ENCODE results near the gene DLX5. TPM values are rescaled to one million over a fixed set of nuclear protein-coding genes. Genes with fewer than 3 reads are reported as not detected.
A peak's percentile ranks its signal among the peaks of the same experiment; 100 is the strongest.

Gene DLX5
- total and polyA plus RNA-seq, 8 donors: 0.23 to 11.7 TPM; not detected in 6

- TF ChIP-seq POLR2AphosphoS5 (IDR thresholded peaks at IDR 0.05) (no peak), CTCF (IDR thresholded peaks at IDR 0.05) (no peak), EP300 (IDR thresholded peaks at IDR 0.05) (no peak), POLR2A (IDR thresholded peaks at IDR 0.05) (no peak)
- DNase-seq: no peak
- Histone ChIP-seq H3K4me1 (peaks cover 26 to 40% (median 31%) of the 10 kb centered on the region in 4 donors), H3K27me3 (peaks cover 28 to 100% (median 100%) of the 10 kb centered on the region in 3 donors), H3K9me3 (peaks cover 0 to 16% (median 0%) of the 10 kb centered on the region in 4 donors), H3K36me3 (no peaks in the 10 kb centered on the region), H3K4me3 (no peak overlapping the region), H3K27ac (no peak overlapping the region)
- WGBS, 5 donors: 72 to 92% (median 83%) methylated on average over 3 of the region's 3 CpGs
- intact Hi-C loops (cut with DNase I; ENCODE audit: low total_unique reads): no loop called here
These were observed 16.2 kb downstream of the DLX5 start for GRCh38 chr7:97008275-97008917.

GRCh38 chr7:97007583-97007861 lies 17.1 kb downstream of the DLX5 start:
- no peaks in the 10 kb centered on the region for H3K36me3 ChIP-seq
- 23 to 32% (median 29%) methylated on average over 7 to 8 of the region's 8 CpGs for WGBS, 5 donors
- H3K27me3 ChIP-seq: peaks cover 29 to 100% (median 100%) of the 10 kb centered on the region in 3 donors
- TF ChIP-seq CTCF (IDR thresholded peaks at IDR 0.05) (no peak), EP300 (IDR thresholded peaks at IDR 0.05) (no peak), POLR2AphosphoS5 (IDR thresholded peaks at IDR 0.05) (no peak), POLR2A (IDR thresholded peaks at IDR 0.05) (no peak)
- H3K9me3 ChIP-seq: peaks cover 0 to 9% (median 0%) of the 10 kb centered on the region in 4 donors
- H3K4me1 ChIP-seq: peaks cover 26 to 40% (median 31%) of the 10 kb centered on the region in 4 donors
- no peak for DNase-seq
- H3K4me3 ChIP-seq: no peak overlapping the region
- no peak overlapping the region for H3K27ac ChIP-seq
- intact Hi-C loops (cut with DNase I; ENCODE audit: low total_unique reads): no loop called here

- intact Hi-C loops (cut with DNase I; ENCODE audit: low total_unique reads): no loop called here
These were observed 17.6 kb downstream of the DLX5 start for GRCh38 chr7:97006816-97007582.

More at GRCh38 chr7:97006816-97007582, 17.6 kb downstream of the DLX5 start:
- DNase-seq: no peak
- H3K4me3 ChIP-seq: peak overlapping the region in 3 of 4 donors; percentile 36 to 49 (median 42)
- no peaks in the 10 kb centered on the region for H3K36me3 ChIP-seq
- H3K27me3 ChIP-seq: peaks cover 31 to 100% (median 100%) of the 10 kb centered on the region in 3 donors
- TF ChIP-seq POLR2A (IDR thresholded peaks at IDR 0.05) (no peak), EP300 (IDR thresholded peaks at IDR 0.05) (no peak), CTCF (IDR thresholded peaks at IDR 0.05) (no peak), POLR2AphosphoS5 (IDR thresholded peaks at IDR 0.05) (no peak)
- peaks cover 26 to 40% (median 31%) of the 10 kb centered on the region in 4 donors for H3K4me1 ChIP-seq
- no peak overlapping the region for H3K27ac ChIP-seq
- WGBS, 5 donors: 6 to 13% (median 8%) methylated on average over 20 to 39 of the region's 39 CpGs
- H3K9me3 ChIP-seq: peaks cover 0 to 11% (median 1%) of the 10 kb centered on the region in 4 donors
